AG04449 (cell line): Measurements from ENCODE around the gene ZNF382.

Experiments used
- CTCF ChIA-PET: fragments of 350-600 bp; formaldehyde crosslinking; extraction: SDS; loops from one replicate; lab custom pipeline; 2021; ENCODE audit warnings: antibody characterized with exemption; lab: Yijun Ruan, JAX
- POLR2A ChIA-PET: fragments of 400-600, 350-600 bp; formaldehyde crosslinking; extraction: SDS; loops from one replicate; lab custom pipeline; 2020; ENCODE audit warnings: antibody characterized with exemption, inconsistent platforms; lab: Yijun Ruan, JAX
- DNase-seq: peaks from one replicate; pipeline ENCODE4 v3.0.0-alpha.2; 2010; ENCODE audit warnings: low read depth, low spot score
- H3K4me3 ChIP-seq: 2 replicates; pipeline ENCODE4 v1.5.1; 2011; ENCODE audit warnings: low read depth, mild to moderate bottlenecking, control low read depth, low read length
- TF ChIP-seq, protein P1 (sequence below): IDR thresholded peaks from one replicate; pipeline ENCODE4 v1.5.1; 2011; ENCODE audit warnings: mild to moderate bottlenecking, moderate library complexity, low read length, control low read depth, inconsistent platforms; ENCODE audit not compliant: insufficient read depth; ENCODE audit errors: missing control alignments

Gene ZNF382

GRCh38 chr19:36668646-36669045 lies 63.5 kb downstream of the ZNF382 start:
- H3K4me3 ChIP-seq: no peak overlapping the region
- no peak for DNase-seq
- POLR2A ChIA-PET: no interaction called here
- CTCF ChIA-PET: no interaction called here
- TF ChIP-seq, protein P1, sequence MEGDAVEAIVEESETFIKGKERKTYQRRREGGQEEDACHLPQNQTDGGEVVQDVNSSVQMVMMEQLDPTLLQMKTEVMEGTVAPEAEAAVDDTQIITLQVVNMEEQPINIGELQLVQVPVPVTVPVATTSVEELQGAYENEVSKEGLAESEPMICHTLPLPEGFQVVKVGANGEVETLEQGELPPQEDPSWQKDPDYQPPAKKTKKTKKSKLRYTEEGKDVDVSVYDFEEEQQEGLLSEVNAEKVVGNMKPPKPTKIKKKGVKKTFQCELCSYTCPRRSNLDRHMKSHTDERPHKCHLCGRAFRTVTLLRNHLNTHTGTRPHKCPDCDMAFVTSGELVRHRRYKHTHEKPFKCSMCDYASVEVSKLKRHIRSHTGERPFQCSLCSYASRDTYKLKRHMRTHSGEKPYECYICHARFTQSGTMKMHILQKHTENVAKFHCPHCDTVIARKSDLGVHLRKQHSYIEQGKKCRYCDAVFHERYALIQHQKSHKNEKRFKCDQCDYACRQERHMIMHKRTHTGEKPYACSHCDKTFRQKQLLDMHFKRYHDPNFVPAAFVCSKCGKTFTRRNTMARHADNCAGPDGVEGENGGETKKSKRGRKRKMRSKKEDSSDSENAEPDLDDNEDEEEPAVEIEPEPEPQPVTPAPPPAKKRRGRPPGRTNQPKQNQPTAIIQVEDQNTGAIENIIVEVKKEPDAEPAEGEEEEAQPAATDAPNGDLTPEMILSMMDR: no peak

- CTCF ChIA-PET: no interaction called here
These were observed 67.3 kb downstream of the ZNF382 start for GRCh38 chr19:36672368-36672767.

GRCh38 chr19:36674201-36674600 lies 69.1 kb downstream of the ZNF382 start:
- no peak for DNase-seq
- TF ChIP-seq, protein P1: no peak
- ChIA-PET POLR2A (no interaction called here), CTCF (no interaction called here)
- H3K4me3 ChIP-seq: no peak overlapping the region

More at GRCh38 chr19:36672368-36672767, 67.3 kb downstream of the ZNF382 start:
- POLR2A ChIA-PET: no interaction called here
- no peak overlapping the region for H3K4me3 ChIP-seq
- no peak for DNase-seq
- TF ChIP-seq, protein P1: no peak

DNA sequence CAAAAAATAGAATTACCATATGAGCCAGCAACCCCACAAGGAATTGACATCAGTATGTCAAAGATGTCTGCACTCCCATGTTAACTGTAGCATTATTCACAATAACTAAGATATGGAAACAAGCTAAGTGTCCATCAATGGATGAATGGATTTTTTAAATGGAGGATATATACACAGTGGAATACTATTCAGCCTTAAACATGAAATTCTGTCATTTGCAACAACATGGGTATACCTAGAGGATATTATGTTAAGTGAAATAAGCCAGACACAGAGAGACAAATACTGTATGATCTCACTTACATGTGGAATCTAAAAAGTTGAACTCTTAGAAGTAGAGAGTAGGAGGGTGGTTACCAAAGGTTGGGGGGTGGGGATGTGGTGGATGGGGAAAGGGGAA lies 74.3 kb downstream of the ZNF382 start:
- POLR2A ChIA-PET: no interaction called here
- no peak for DNase-seq
- H3K4me3 ChIP-seq: no peak overlapping the region
- TF ChIP-seq, protein P1: no peak
- CTCF ChIA-PET: no interaction called here
